SU-DHL-6 (cell line): ENCODE results near the gene CCDC188.

Experiments
- EZH2phosphoT487 ChIP-seq: fragments of 200-600 bp; sonication (generic), shearing (Covaris generic); conservative IDR thresholded peaks from 2 replicates; pipeline ENCODE4 v1.6.1; 2018; ENCODE audit warnings: mild to moderate bottlenecking, antibody characterized with exemption, low read length, moderate library complexity, mixed read lengths
- TF ChIP-seq, protein P1 (sequence below): fragments of 200-600 bp; sonication (generic); IDR thresholded peaks from one replicate; pipeline ENCODE4 v1.5.1; 2017; ENCODE audit warnings: antibody characterized with exemption, mild to moderate bottlenecking, low read length, moderate library complexity; ENCODE audit not compliant: insufficient read depth, poor library complexity, severe bottlenecking

DNA sequence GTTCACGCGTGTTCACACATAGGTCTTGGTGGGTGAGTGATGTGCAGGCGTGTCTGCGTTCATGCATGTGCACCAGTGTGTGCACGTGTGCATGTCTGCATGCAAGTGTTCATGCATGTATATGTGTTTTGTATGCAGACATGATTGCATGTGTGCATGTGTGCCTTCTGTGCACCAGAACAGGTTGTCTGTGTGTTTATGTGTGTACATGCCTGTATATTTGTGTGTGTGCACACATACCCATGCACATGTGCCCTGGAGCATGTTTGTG, 14.3 kb downstream of the CCDC188 start:
- TF ChIP-seq, protein P1, sequence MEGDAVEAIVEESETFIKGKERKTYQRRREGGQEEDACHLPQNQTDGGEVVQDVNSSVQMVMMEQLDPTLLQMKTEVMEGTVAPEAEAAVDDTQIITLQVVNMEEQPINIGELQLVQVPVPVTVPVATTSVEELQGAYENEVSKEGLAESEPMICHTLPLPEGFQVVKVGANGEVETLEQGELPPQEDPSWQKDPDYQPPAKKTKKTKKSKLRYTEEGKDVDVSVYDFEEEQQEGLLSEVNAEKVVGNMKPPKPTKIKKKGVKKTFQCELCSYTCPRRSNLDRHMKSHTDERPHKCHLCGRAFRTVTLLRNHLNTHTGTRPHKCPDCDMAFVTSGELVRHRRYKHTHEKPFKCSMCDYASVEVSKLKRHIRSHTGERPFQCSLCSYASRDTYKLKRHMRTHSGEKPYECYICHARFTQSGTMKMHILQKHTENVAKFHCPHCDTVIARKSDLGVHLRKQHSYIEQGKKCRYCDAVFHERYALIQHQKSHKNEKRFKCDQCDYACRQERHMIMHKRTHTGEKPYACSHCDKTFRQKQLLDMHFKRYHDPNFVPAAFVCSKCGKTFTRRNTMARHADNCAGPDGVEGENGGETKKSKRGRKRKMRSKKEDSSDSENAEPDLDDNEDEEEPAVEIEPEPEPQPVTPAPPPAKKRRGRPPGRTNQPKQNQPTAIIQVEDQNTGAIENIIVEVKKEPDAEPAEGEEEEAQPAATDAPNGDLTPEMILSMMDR, result no peak
- no peak for TF ChIP-seq EZH2phosphoT487
